NT2/D1 (cell line): ENCODE data around the gene BRINP1.

Experiments used
- SUZ12 ChIP-seq: IDR thresholded peaks from 2 replicates; pipeline ENCODE4 v1.6.1; 2011; ENCODE audit not compliant: insufficient read length, insufficient read depth; ENCODE audit errors: extremely low read depth
- YY1 ChIP-seq: IDR thresholded peaks from 2 replicates; pipeline ENCODE4 v1.6.1; 2011; ENCODE audit not compliant: insufficient read length, insufficient read depth
- ZNF274 ChIP-seq: IDR thresholded peaks from 2 replicates; pipeline ENCODE4 v1.6.1; 2011; ENCODE audit warnings: mild to moderate bottlenecking, low read depth, low read length

DNA sequence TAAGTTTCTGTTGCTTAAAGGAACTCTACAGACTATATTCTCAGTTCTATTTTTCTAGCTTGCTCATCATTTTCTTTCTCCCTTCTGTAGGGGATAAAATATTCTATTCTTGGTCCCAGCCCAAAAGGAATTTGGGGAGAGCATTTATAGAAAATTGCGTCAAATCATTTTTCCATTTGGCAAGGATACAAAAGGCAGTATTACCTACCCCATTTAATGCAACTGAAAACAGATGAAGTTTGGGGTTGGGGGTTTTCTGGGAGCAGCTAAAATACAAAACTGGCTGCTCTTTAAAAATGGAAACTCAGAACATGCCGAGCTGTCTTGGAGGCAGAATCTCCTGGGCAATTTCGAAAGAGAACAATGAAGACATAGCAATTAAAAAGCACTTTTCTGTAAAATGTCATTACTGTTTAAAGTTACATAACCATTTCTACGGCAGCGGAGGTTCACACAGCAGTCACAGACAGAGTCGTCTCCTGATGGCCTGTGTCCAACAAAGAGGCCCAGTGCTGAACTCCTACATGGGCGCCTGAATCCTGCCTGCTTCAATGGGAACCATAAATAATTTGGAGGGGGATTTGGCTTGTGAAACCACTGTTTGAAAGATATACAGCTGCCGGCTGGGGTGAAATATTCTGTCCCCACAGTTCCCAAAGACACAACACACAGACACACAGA, 152.4 kb downstream of the BRINP1 start:
- TF ChIP-seq YY1 (no peak), ZNF274 (no peak), SUZ12 (no peak)
